Kidney (tissue), 14 donors: ENCODE results near the gene ZFPL1. TPM values are rescaled to one million over a fixed set of nuclear protein-coding genes. Genes with fewer than 3 reads are reported as not detected.

ENCODE experiments used
- DNase-seq, 5 donors: peaks; one replicate each; pipeline ENCODE4 v3.0.0-alpha.2; 2013 to 2020
- FAIRE-seq: peaks from 2 replicates; lab custom pipeline; 2012; peaks lifted over from hg19 to GRCh38; lab: Jason Lieb, UNC
- H3K27ac ChIP-seq, 2 donors: one replicate each; pipeline ENCODE4 v1.7.0; 2013; ENCODE audit warnings: low read depth in 2 of 2, low read length in 2 of 2, inconsistent platforms in 1 of 2
- H3K27me3 ChIP-seq: one replicate; pipeline ENCODE4 v1.7.1; 2013; ENCODE audit warnings: low read length, inconsistent platforms; ENCODE audit not compliant: control insufficient read depth, insufficient read depth
- H3K36me3 ChIP-seq, 3 donors: one replicate each; pipeline versions ENCODE4 v1.7.0 to v1.7.1; 2013; ENCODE audit warnings: low read length in 3 of 3, control low read depth in 1 of 3, inconsistent platforms in 1 of 3; ENCODE audit not compliant: insufficient read depth in 3 of 3, control insufficient read depth in 2 of 3
- H3K4me1 ChIP-seq, 3 donors: one replicate each; pipeline versions ENCODE4 v1.7.0 to v1.7.1; 2013; ENCODE audit warnings: low read length in 3 of 3, inconsistent platforms in 1 of 3, low read depth in 1 of 3; ENCODE audit not compliant: control insufficient read depth in 2 of 3, insufficient read depth in 2 of 3
- H3K4me3 ChIP-seq, 3 donors: one replicate each; pipeline versions ENCODE4 v1.7.0 to v1.8.1; 2013; ENCODE audit warnings: low read length in 3 of 3, control low read depth in 1 of 3, inconsistent platforms in 1 of 3
- H3K9ac ChIP-seq, 3 donors: one replicate each; pipeline versions ENCODE4 v1.7.0 to v1.7.1; 2013; ENCODE audit warnings: low read length in 3 of 3, control low read depth in 1 of 3, inconsistent platforms in 1 of 3
- H3K9me3 ChIP-seq, 3 donors: one replicate each; pipeline versions ENCODE4 v1.7.0 to v1.7.1; 2013; ENCODE audit warnings: low read length in 3 of 3, control low read depth in 1 of 3, inconsistent platforms in 1 of 3; ENCODE audit not compliant: control insufficient read depth in 2 of 3, insufficient read depth in 1 of 3
- intact Hi-C: fragments of 100-400 bp; cut with DNase I; formaldehyde crosslinking; loops from one replicate; pipeline ENCODE4 v1.11.1; 2022
- polyA plus RNA-seq: library from polyadenylated mRNA; stranded (reverse); fragments of 350-450 nt; fragmentation: Illumina TruSeq; extraction: RNeasy Lipid Tissue Mini Kit (QIAGEN cat#74804); gene quantifications from one replicate; pipeline ENCODE4 v1.2.3, GENCODE V29; 2014; ENCODE audit warnings: low read depth, low replicate concordance; ENCODE audit not compliant: insufficient read depth
- total RNA-seq: library from RNA; stranded (reverse); fragmentation: NEBNext Ultra II Directional; extraction: Animal tissue kit (Norgen Biotek cat#: 25700); gene quantifications from one replicate; pipeline ENCODE4 v1.2.1, GENCODE V29; 2021
- TF ChIP-seq, protein P1 (sequence below): IDR thresholded peaks from 3 replicates; pipeline ENCODE4 v1.5.1; 2012; ENCODE audit warnings: mild to moderate bottlenecking, moderate library complexity, borderline replicate concordance; ENCODE audit not compliant: insufficient read depth; ENCODE audit errors: extremely low read depth
- donor health status: control.
- donor health status: control.
- donor health status: control.
- donor health status: control.
- donor health status: control.
- donor health status: DM: yes; HTN: yes; CAD: no.
- donor health status: Normal renal cell carcinoma (clear cell type).

The ZFPL1 gene
- total and polyA plus RNA-seq, 2 donors from 2014 or later = 31.4 to 43.1 TPM

DNA sequence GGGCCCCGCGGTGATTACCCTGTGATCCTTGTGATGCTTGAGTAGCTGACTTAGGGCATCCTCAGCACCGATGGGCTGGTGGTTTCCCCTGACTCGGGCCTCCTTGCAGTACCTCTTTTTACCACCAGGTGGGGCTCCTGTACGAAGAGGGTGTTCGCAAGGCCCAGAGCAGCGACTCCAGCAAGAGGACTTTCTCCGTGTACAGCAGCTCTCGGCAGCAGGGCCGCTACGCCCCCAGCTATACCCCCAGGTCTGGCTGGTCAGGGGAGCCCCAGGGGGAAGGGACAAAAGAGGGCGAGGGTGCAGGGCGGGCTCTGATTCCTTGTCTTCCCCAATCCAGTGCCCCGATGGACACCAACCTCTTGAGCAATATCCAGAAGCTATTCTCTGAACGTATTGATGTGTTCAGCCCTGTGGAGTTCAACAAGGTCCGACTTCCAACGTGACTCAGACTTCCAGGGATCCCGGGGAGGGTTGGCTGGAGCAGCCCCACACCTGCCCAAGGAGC lies 26.4 kb downstream of the ZFPL1 start:
- peak overlapping the region in 1 of 3 donors; percentile 55 for H3K9ac ChIP-seq
- FAIRE-seq = no peak

DNA sequence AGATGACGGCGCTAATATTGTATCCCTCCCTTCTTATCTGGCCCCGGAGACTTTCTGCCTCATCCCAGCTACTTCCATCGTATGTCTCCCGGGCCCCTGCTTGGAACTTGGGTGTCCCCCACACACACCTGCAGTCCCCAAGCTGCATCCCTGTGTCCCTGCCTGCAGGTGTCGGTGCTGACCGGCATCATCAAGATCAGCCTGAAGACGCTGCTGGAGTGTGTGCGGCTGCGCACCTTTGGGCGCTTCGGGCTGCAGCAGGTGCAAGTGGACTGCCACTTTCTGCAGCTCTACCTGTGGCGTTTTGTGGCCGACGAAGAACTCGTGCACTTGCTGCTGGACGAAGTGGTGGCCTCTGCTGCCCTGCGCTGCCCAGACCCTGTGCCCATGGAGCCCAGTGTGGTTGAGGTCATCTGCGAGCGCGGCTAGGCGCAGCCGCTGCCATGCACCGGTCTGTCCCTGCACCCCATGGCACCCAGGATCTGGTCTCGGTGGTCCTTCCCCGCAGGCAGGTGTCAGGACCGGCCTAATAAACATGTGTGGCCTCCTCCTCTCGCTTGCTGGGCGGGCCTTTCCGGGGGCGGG lies 27.2 kb downstream of the ZFPL1 start:
- Histone ChIP-seq H3K27me3 (no peaks in the 10 kb centered on the region), H3K4me1 (peaks cover 0 to 39% (median 8%) of the 10 kb centered on the region in 3 donors), H3K36me3 (peaks cover 0 to 5% (median 0%) of the 10 kb centered on the region in 3 donors), H3K27ac (no peak overlapping the region), H3K9ac (no peak overlapping the region), H3K9me3 (no peaks in the 10 kb centered on the region), H3K4me3 (no peak overlapping the region)
- TF ChIP-seq, protein P1, sequence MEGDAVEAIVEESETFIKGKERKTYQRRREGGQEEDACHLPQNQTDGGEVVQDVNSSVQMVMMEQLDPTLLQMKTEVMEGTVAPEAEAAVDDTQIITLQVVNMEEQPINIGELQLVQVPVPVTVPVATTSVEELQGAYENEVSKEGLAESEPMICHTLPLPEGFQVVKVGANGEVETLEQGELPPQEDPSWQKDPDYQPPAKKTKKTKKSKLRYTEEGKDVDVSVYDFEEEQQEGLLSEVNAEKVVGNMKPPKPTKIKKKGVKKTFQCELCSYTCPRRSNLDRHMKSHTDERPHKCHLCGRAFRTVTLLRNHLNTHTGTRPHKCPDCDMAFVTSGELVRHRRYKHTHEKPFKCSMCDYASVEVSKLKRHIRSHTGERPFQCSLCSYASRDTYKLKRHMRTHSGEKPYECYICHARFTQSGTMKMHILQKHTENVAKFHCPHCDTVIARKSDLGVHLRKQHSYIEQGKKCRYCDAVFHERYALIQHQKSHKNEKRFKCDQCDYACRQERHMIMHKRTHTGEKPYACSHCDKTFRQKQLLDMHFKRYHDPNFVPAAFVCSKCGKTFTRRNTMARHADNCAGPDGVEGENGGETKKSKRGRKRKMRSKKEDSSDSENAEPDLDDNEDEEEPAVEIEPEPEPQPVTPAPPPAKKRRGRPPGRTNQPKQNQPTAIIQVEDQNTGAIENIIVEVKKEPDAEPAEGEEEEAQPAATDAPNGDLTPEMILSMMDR = no peak
- intact Hi-C loops = no loop called here
- no peak for DNase-seq
- FAIRE-seq = no peak

More for the DNA sequence above, 26.4 kb downstream of the ZFPL1 start:
- H3K36me3 ChIP-seq = peaks cover 0 to 2% (median 0%) of the 10 kb centered on the region in 3 donors
- H3K4me3 ChIP-seq = no peak overlapping the region
- H3K4me1 ChIP-seq = peaks cover 0 to 30% (median 4%) of the 10 kb centered on the region in 3 donors
- no peak overlapping the region for H3K27ac ChIP-seq
- peak; percentile 90 to 94 (median 92) for DNase-seq
- no peaks in the 10 kb centered on the region for H3K27me3 ChIP-seq
- no peaks in the 10 kb centered on the region for H3K9me3 ChIP-seq
- TF ChIP-seq, protein P1 = peak; percentile 100
- intact Hi-C loops = no loop called here

DNA sequence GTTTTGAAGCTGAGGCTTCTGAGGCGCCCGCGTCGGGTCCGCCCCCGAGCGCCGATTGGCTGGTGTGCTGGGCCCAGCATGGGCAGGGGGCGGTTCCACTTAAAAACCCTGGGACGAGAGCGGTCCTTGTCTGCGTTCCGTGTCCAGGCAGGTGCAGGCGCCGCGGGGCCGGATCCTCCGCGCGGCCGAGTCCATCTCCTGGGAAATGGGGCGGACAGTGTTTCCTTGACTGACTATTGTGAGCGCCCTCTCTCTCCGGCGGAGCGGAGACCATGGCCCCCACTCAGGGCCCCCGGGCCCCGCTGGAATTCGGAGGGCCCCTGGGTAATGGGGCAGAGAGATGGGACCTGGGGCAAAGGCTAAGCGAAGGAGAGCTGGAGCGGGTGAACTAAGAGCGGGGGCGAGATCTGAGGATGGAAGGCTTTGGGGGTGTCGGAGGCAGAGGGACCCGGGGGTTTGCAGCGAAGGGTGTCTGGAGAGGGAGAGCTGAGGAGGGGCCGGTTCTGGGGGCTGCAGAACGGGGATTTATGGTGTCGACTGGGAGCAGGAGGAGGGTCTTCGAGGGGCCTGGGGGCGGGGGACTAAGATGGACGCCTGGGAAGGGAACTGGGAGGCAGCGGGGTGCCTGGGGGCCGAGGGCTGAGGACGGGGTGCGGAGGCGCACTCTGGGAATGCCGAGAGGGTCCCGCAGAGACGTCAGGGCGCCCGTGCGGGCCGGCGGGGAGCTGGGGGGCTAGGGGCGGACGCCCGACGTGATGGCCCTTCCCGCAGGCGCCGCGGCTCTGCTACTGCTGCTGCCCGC lies 27.9 kb downstream of the ZFPL1 start, which contains the start of gene TM7SF2:
TM7SF2 (plus strand) TSS at position 129 of the 802 bp plus-strand sequence; CDS start at position 273, 144 bp downstream.
- H3K27ac ChIP-seq = peak within 1 kb of the TSS; percentile 69 to 72
- intact Hi-C loops = no loop called here
- H3K4me1 ChIP-seq = peaks cover 0 to 43% (median 10%) of the 10 kb centered on the region in 3 donors
- TF ChIP-seq, protein P1 = no peak
- peak; percentile 83 for FAIRE-seq
- H3K9ac ChIP-seq = peak within 1 kb of the TSS in 2 of 3 donors; percentile 46 to 77
- peak within 1 kb of the TSS; percentile 44 to 63 (median 47) for H3K4me3 ChIP-seq
- peak; percentile 96 to 99 (median 98) for DNase-seq
- peaks cover 0 to 6% (median 0%) of the 10 kb centered on the region in 3 donors for H3K36me3 ChIP-seq
- H3K9me3 ChIP-seq = no peaks in the 10 kb centered on the region
- H3K27me3 ChIP-seq = no peaks in the 10 kb centered on the region
